Astrocyte of the spinal cord (primary cell): Measurements from ENCODE around the gene DLGAP1.

ENCODE experiments used
- DNase-seq: peaks from one replicate; pipeline ENCODE4 v3.0.0; 2011; ENCODE audit warnings: low read depth, low spot score
- H3K4me3 ChIP-seq: 2 replicates; pipeline ENCODE4 v1.5.1; 2011; ENCODE audit warnings: low read depth, mild to moderate bottlenecking, low read length, moderate library complexity
- CTCF ChIP-seq: IDR thresholded peaks from 2 replicates; pipeline ENCODE4 v1.5.1; 2012; ENCODE audit warnings: low read depth, mild to moderate bottlenecking, low read length, inconsistent platforms
- in situ Hi-C: cut with HindIII; loops from 2 replicates; pipeline ENCODE4 v1.10.0; 2017; ENCODE audit warnings: low sequenced_read_pairs

DLGAP1 gene

GRCh38 chr18:4069183-4069582, 385.9 kb downstream of the DLGAP1 start:
- no peak overlapping the region for H3K4me3 ChIP-seq
- in situ Hi-C loops, result no loop called here
- no peak for DNase-seq
- no peak for TF ChIP-seq CTCF

GRCh38 chr18:4068552-4069158, 386.5 kb downstream of the DLGAP1 start:
- no peak overlapping the region for H3K4me3 ChIP-seq
- DNase-seq, result peak; percentile 51
- in situ Hi-C loops, result no loop called here
- TF ChIP-seq CTCF, result peak; percentile 80

- no peak for TF ChIP-seq CTCF
- no peak overlapping the region for H3K4me3 ChIP-seq
- no peak for DNase-seq
- in situ Hi-C loops, result no loop called here
Observed at GRCh38 chr18:4063545-4063944, 391.6 kb downstream of the DLGAP1 start.

GRCh38 chr18:4060427-4061281, 394.5 kb downstream of the DLGAP1 start:
- in situ Hi-C loops, result no loop called here
- DNase-seq, result peak; percentile 15
- H3K4me3 ChIP-seq, result no peak overlapping the region
- TF ChIP-seq CTCF, result no peak

- H3K4me3 ChIP-seq, result no peak overlapping the region
- in situ Hi-C loops, result no loop called here
- no peak for DNase-seq
- no peak for TF ChIP-seq CTCF
Observed at GRCh38 chr18:4058179-4058578, 396.9 kb downstream of the DLGAP1 start.

- in situ Hi-C loops, result no loop called here
- DNase-seq, result no peak
- TF ChIP-seq CTCF, result no peak
- no peak overlapping the region for H3K4me3 ChIP-seq
Observed at GRCh38 chr18:4040391-4041092, 414.6 kb downstream of the DLGAP1 start.
